GM18508 (cell line): ENCODE data around the gene PLBD1.

ENCODE experiments used
- ATAC-seq: cut with Tn5 transposase; IDR thresholded peaks from one replicate; pipeline ENCODE4 v1.9.1; 2021; ENCODE audit warnings: moderate number of reproducible peaks; ENCODE audit not compliant: insufficient read depth, unreplicated experiment

PLBD1 gene

GRCh38 chr12:14567351-14568162 is at the start of gene PLBD1:
Gene PLBD1, minus strand, starts transcription at chr12:14567883. Its CDS starts 187 bp downstream, at chr12:14567696.
- no peak for ATAC-seq

- ATAC-seq = peak; percentile 33
These were observed 47.0 kb upstream of the PLBD1 start for GRCh38 chr12:14614704-14615121.

GRCh38 chr12:14613718-14614117 is 46.0 kb upstream of the PLBD1 start:
- peak; percentile 95 for ATAC-seq

- ATAC-seq = no peak
These were observed 45.3 kb upstream of the PLBD1 start for GRCh38 chr12:14612898-14613445.

GRCh38 chr12:14612250-14612649 is 44.6 kb upstream of the PLBD1 start:
- no peak for ATAC-seq

- ATAC-seq = no peak
These were observed 44.0 kb upstream of the PLBD1 start for GRCh38 chr12:14611640-14612203.

- ATAC-seq = no peak
These were observed 39.9 kb upstream of the PLBD1 start for GRCh38 chr12:14607568-14607967.

GRCh38 chr12:14605401-14605989 is 37.8 kb upstream of the PLBD1 start:
- no peak for ATAC-seq

GRCh38 chr12:14601692-14602478 is 34.2 kb upstream of the PLBD1 start:
- ATAC-seq = no peak

GRCh38 chr12:14597480-14597879 is 29.8 kb upstream of the PLBD1 start:
- ATAC-seq = no peak

GRCh38 chr12:14591719-14592118 is 24.0 kb upstream of the PLBD1 start:
- no peak for ATAC-seq

GRCh38 chr12:14589169-14590004 is 21.7 kb upstream of the PLBD1 start:
- ATAC-seq = no peak

GRCh38 chr12:14588571-14588970 is 20.9 kb upstream of the PLBD1 start:
- ATAC-seq = no peak

GRCh38 chr12:14578646-14579045 is 11.0 kb upstream of the PLBD1 start:
- no peak for ATAC-seq

GRCh38 chr12:14577344-14577743 is 9.7 kb upstream of the PLBD1 start:
- no peak for ATAC-seq

- no peak for ATAC-seq
These were observed 9.2 kb upstream of the PLBD1 start for GRCh38 chr12:14576896-14577295.

- no peak for ATAC-seq
These were observed 7.9 kb upstream of the PLBD1 start for GRCh38 chr12:14575585-14575984.

- ATAC-seq = no peak
These were observed 5.4 kb upstream of the PLBD1 start for GRCh38 chr12:14573118-14573517.

- ATAC-seq = no peak
These were observed 4.7 kb upstream of the PLBD1 start for GRCh38 chr12:14572401-14572800.

- no peak for ATAC-seq
These were observed 4.1 kb upstream of the PLBD1 start for GRCh38 chr12:14571779-14572178.
